Measurements from ENCODE around the gene COX20.

DNA sequence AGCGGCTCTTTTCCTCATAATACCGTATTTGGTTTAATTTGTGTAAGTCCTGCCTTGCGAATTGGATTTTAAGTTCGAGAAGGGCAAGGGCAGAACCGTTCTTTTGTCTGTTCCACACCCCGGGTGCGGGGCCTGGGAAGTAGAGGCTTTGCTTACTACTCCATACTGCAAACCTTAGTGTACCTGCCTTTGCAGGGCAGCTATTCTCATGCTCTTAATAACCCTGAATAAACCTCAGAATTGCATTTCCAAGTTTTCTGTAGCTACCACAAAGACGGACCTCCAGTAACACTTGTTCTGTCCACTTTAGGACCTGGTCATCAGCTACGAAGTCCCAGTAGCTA, 29.5 kb downstream of the COX20 start:
- TF ChIP-seq CTCF (optimal IDR thresholded peaks at IDR 0.05 in 1 of 3, IDR thresholded peaks at IDR 0.05 in 1 of 3, conservative IDR thresholded peaks at IDR 0.05 in 1 of 3; ENCODE audit: extremely low read depth in 1 of 3, insufficient read depth in 2 of 3, low read length in 3 of 3) (no peak), EZH2 (IDR thresholded peaks at IDR 0.05; ENCODE audit: low read length) (no peak)

All from keratinocyte (primary cell).